HG02981 (cell line): ENCODE measurements around the gene ADAM19.

Experiments
- ATAC-seq: cut with Tn5 transposase; IDR thresholded peaks from one replicate; pipeline ENCODE4 v1.9.1; 2021; ENCODE audit warnings: mild to moderate bottlenecking, moderate library complexity; ENCODE audit not compliant: unreplicated experiment

Gene ADAM19

GRCh38 chr5:157563929-157564716, 11.5 kb downstream of the ADAM19 start:
- ATAC-seq, result no peak

- no peak for ATAC-seq
Measured at GRCh38 chr5:157563373-157563928, 12.1 kb downstream of the ADAM19 start.

- ATAC-seq, result no peak
Measured at GRCh38 chr5:157562111-157562581, 13.4 kb downstream of the ADAM19 start.

GRCh38 chr5:157561110-157561509, 14.5 kb downstream of the ADAM19 start:
- no peak for ATAC-seq

- ATAC-seq, result no peak
Measured at GRCh38 chr5:157559301-157559700, 16.3 kb downstream of the ADAM19 start.

GRCh38 chr5:157558681-157559080, 16.9 kb downstream of the ADAM19 start:
- no peak for ATAC-seq

- ATAC-seq, result no peak
Measured at GRCh38 chr5:157558041-157558595, 17.5 kb downstream of the ADAM19 start.

- ATAC-seq, result no peak
Measured at GRCh38 chr5:157556615-157557418, 18.8 kb downstream of the ADAM19 start.

GRCh38 chr5:157555037-157555640, 20.4 kb downstream of the ADAM19 start:
- no peak for ATAC-seq

- no peak for ATAC-seq
Measured at GRCh38 chr5:157554179-157555036, 21.2 kb downstream of the ADAM19 start.

- ATAC-seq, result no peak
Measured at GRCh38 chr5:157552650-157553049, 22.9 kb downstream of the ADAM19 start.

- ATAC-seq, result no peak
Measured at GRCh38 chr5:157550663-157551062, 24.9 kb downstream of the ADAM19 start.

GRCh38 chr5:157549954-157550549, 25.5 kb downstream of the ADAM19 start:
- no peak for ATAC-seq

- ATAC-seq, result no peak
Measured at GRCh38 chr5:157549283-157549629, 26.3 kb downstream of the ADAM19 start.

GRCh38 chr5:157548513-157549282, 26.9 kb downstream of the ADAM19 start:
- ATAC-seq, result no peak

- ATAC-seq, result no peak
Measured at GRCh38 chr5:157547941-157548512, 27.5 kb downstream of the ADAM19 start.

- no peak for ATAC-seq
Measured at GRCh38 chr5:157546456-157547100, 29.0 kb downstream of the ADAM19 start.
